ENCODE measurements around the gene LETM1. TPM values are rescaled to one million over a fixed set of nuclear protein-coding genes. Genes with fewer than 3 reads are reported as not detected.

LETM1 gene
- total RNA-seq, 1 donor from 2014 or later: 60.3 TPM

- Histone ChIP-seq H3K27me3 (ENCODE audit: insufficient read depth, low read length) (no peaks in the 10 kb centered on the region), H3K9ac (ENCODE audit: low read length) (no peak overlapping the region), H3K36me3 (ENCODE audit: insufficient read depth, low read length) (peaks cover 25% of the 10 kb centered on the region), H3K4me3 (ENCODE audit: insufficient read depth, low read depth, low read length) (no peak overlapping the region), H3K4me1 (ENCODE audit: insufficient read depth, low read length) (no peaks in the 10 kb centered on the region), H3K79me2 (ENCODE audit: insufficient read depth, low read length) (no peaks in the 10 kb centered on the region), H3K9me3 (ENCODE audit: insufficient read depth, low read depth, low read length) (no peaks in the 10 kb centered on the region), H2AFZ (ENCODE audit: low read depth, low read length) (no peak overlapping the region), H4K20me1 (ENCODE audit: insufficient read depth, low read length) (no peaks in the 10 kb centered on the region), H3K4me2 (ENCODE audit: low read length) (no peak overlapping the region), H3K27ac (ENCODE audit: low read depth, low read length) (no peak overlapping the region)
- no peak for DNase-seq (ENCODE audit: low read depth)
- Mint-ChIP-seq H3K27me3 (ENCODE audit: low read depth, unreplicated experiment) (no peaks in the 10 kb centered on the region), H3K4me3 (ENCODE audit: unreplicated experiment) (no peak overlapping the region), H3K27ac (ENCODE audit: unreplicated experiment) (no peak overlapping the region), H3K36me3 (ENCODE audit: low read depth, unreplicated experiment) (peaks cover 16% of the 10 kb centered on the region), H3K9me3 (ENCODE audit: unreplicated experiment) (no peaks in the 10 kb centered on the region), H3K4me1 (ENCODE audit: low read depth, unreplicated experiment) (no peaks in the 10 kb centered on the region)
- FAIRE-seq: no peak
- TF ChIP-seq CTCF (IDR thresholded peaks at IDR 0.05; ENCODE audit: insufficient read depth, low read depth, low read length) (no peak), EZH2 (IDR thresholded peaks at IDR 0.05; ENCODE audit: insufficient read depth, low read length) (no peak)
These were observed 36.7 kb downstream of the LETM1 start for GRCh38 chr4:1819284-1819683.

- Histone ChIP-seq H3K79me2 (ENCODE audit: insufficient read depth, low read length) (no peaks in the 10 kb centered on the region), H3K9me3 (ENCODE audit: insufficient read depth, low read depth, low read length) (no peaks in the 10 kb centered on the region), H3K27me3 (ENCODE audit: insufficient read depth, low read length) (no peaks in the 10 kb centered on the region), H4K20me1 (ENCODE audit: insufficient read depth, low read length) (peaks cover 6% of the 10 kb centered on the region), H3K4me2 (ENCODE audit: low read length) (no peak overlapping the region), H3K36me3 (ENCODE audit: insufficient read depth, low read length) (peaks cover 26% of the 10 kb centered on the region), H3K4me1 (ENCODE audit: insufficient read depth, low read length) (no peaks in the 10 kb centered on the region), H3K4me3 (ENCODE audit: insufficient read depth, low read depth, low read length) (no peak overlapping the region), H3K9ac (ENCODE audit: low read length) (no peak overlapping the region), H3K27ac (ENCODE audit: low read depth, low read length) (no peak overlapping the region), H2AFZ (ENCODE audit: low read depth, low read length) (no peak overlapping the region)
- FAIRE-seq (no peak), DNase-seq (ENCODE audit: low read depth) (no peak)
- Mint-ChIP-seq H3K4me1 (ENCODE audit: low read depth, unreplicated experiment) (no peaks in the 10 kb centered on the region), H3K36me3 (ENCODE audit: low read depth, unreplicated experiment) (peaks cover 13% of the 10 kb centered on the region), H3K9me3 (ENCODE audit: unreplicated experiment) (no peaks in the 10 kb centered on the region), H3K27ac (ENCODE audit: unreplicated experiment) (no peak overlapping the region), H3K4me3 (ENCODE audit: unreplicated experiment) (no peak overlapping the region), H3K27me3 (ENCODE audit: low read depth, unreplicated experiment) (no peaks in the 10 kb centered on the region)
- TF ChIP-seq CTCF (IDR thresholded peaks at IDR 0.05; ENCODE audit: insufficient read depth, low read depth, low read length) (no peak), EZH2 (IDR thresholded peaks at IDR 0.05; ENCODE audit: insufficient read depth, low read length) (no peak)
These were observed 39.7 kb downstream of the LETM1 start for GRCh38 chr4:1815997-1816860.

Data from astrocyte (in vitro differentiated cells and primary cell).